Large intestine (tissue), 3 donors: Measurements from ENCODE around the gene OSR1. TPM values are rescaled to one million over a fixed set of nuclear protein-coding genes. Genes with fewer than 3 reads are reported as not detected.

Source experiments
- DNase-seq, 2 donors: peaks; one replicate each; pipeline versions ENCODE4 v3.0.0 to v3.0.0-alpha.2; 2013
- H3K27ac ChIP-seq: one replicate; pipeline ENCODE4 v1.5.1; 2013; ENCODE audit warnings: low read length
- H3K27me3 ChIP-seq: 2 replicates; pipeline ENCODE4 v1.6.1; 2013; ENCODE audit warnings: low read length; ENCODE audit not compliant: control insufficient read depth, insufficient read depth
- H3K36me3 ChIP-seq: 2 replicates; pipeline ENCODE4 v1.6.1; 2013; ENCODE audit warnings: low read length; ENCODE audit not compliant: control insufficient read depth, insufficient read depth
- H3K4me1 ChIP-seq: one replicate; pipeline ENCODE4 v1.6.1; 2013; ENCODE audit warnings: low read length; ENCODE audit not compliant: control insufficient read depth, insufficient read depth
- H3K4me3 ChIP-seq: one replicate; pipeline ENCODE4 v1.5.1; 2013; ENCODE audit warnings: low read length
- H3K9me3 ChIP-seq: one replicate; pipeline ENCODE4 v1.6.1; 2013; ENCODE audit warnings: mild to moderate bottlenecking, low read depth, low read length, moderate library complexity; ENCODE audit not compliant: control insufficient read depth
- WGBS: methylation state at CpG from one replicate; pipeline ENCODE4 v1.1.5; 2013; ENCODE audit warnings: low lambda C conversion rate; ENCODE audit not compliant: insufficient coverage; 5-methylcytosine and 5-hydroxymethylcytosine counted together
- polyA plus RNA-seq: library from polyadenylated mRNA; unstranded; fragments of 120-200 nt; gene quantifications from one replicate; pipeline ENCODE4 v1.2.1, GENCODE V29; 2013

OSR1 gene
- polyA plus RNA-seq, 1 donor, result 17.7 TPM

DNA sequence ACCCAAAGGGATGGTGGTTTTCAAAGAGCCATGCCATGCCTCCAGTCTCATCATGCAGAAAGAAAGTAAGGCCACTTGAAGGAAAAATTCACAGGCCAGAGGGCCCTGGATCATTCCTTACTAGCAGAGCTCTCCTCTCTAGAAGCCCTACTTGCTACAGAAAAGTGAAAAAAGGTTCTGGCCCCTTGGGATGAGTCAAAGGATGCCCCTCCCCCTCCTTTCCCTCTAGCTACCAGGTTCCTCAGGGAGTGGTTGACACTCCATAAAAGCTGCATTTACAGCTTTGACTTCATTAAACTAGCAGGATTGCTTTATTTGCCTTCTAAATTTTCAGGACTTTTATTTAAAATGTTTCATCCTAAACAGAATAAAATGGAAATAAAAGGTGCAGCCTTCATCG, 21.2 kb downstream of the OSR1 start:
- H3K9me3 ChIP-seq, result no peaks in the 10 kb centered on the region
- peaks cover 4% of the 10 kb centered on the region for H3K36me3 ChIP-seq
- H3K27me3 ChIP-seq, result no peaks in the 10 kb centered on the region
- no peak overlapping the region for H3K4me3 ChIP-seq
- WGBS, result no CpG with 5 or more reads among the region's 1 CpG
- no peak for DNase-seq
- no peak overlapping the region for H3K27ac ChIP-seq
- no peaks in the 10 kb centered on the region for H3K4me1 ChIP-seq

DNA sequence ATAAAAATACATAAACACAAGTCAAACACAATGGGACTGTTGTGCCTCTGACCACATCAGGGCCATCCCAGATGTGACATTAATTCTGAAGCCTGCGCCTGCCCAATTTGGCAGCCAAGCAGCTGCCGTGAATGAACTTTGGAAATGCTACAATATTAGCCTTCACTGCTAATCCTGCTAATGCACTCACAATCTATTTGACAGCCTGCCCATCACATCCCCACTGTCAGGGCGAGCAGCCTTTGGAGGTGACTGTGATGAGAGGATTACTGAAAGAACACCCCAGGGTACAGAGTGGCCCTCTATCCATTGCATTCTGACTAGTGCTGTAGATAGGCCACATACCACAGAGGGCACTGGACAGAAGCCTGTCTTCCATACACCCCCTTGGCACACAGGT, 21.6 kb downstream of the OSR1 start:
- Histone ChIP-seq H3K4me3 (no peak overlapping the region), H3K4me1 (no peaks in the 10 kb centered on the region), H3K9me3 (no peaks in the 10 kb centered on the region), H3K36me3 (peaks cover 4% of the 10 kb centered on the region), H3K27ac (no peak overlapping the region), H3K27me3 (no peaks in the 10 kb centered on the region)
- DNase-seq, result no peak
- WGBS, result no CpG with 5 or more reads among the region's 3 CpGs

DNA sequence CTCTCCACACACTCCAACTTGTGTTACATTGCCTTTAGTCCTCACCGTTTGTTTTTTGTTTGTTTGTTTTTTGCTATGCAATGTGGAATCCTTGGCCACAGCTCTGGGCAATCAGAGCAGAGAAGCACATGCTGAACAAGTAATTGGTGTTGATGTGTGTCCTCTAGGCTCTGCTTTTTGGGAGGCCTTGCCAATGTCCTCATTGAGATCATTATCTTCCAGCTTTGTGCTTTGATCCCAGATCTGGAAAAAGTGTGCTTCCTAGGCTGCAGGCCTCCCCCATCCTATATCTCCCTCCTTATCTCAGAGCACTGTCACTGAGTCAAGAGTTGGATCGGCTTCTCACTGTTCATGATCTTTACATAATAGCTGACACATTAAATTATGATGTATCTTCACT, 25.9 kb downstream of the OSR1 start:
- 14% methylated on average over 1 of the region's 2 CpGs for WGBS
- Histone ChIP-seq H3K27ac (no peak overlapping the region), H3K9me3 (no peaks in the 10 kb centered on the region), H3K36me3 (no peaks in the 10 kb centered on the region), H3K4me3 (no peak overlapping the region), H3K27me3 (no peaks in the 10 kb centered on the region), H3K4me1 (no peaks in the 10 kb centered on the region)
- no peak for DNase-seq

DNA sequence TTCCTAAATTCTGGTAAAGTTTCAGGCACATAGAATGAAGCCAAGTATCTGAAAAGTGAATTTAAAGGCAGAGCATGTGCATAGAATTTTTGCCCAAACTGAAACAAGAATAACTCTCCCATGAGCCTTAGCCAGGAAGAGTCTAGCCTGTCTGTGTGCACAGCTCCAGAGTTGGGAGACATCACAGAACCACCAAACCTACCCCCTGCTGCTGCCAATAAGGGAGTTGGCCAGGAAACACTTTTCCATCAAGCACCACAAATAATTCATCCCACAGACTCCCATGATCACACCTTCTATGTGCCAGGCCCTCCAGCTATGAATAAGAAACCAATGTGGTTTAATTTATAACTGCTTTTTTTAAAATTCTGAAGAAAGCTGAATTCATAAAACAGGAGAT, 27.0 kb downstream of the OSR1 start:
- H3K27me3 ChIP-seq, result no peaks in the 10 kb centered on the region
- no peaks in the 10 kb centered on the region for H3K9me3 ChIP-seq
- H3K4me3 ChIP-seq, result no peak overlapping the region
- no peak for DNase-seq
- H3K4me1 ChIP-seq, result no peaks in the 10 kb centered on the region
- H3K36me3 ChIP-seq, result no peaks in the 10 kb centered on the region
- no peak overlapping the region for H3K27ac ChIP-seq

DNA sequence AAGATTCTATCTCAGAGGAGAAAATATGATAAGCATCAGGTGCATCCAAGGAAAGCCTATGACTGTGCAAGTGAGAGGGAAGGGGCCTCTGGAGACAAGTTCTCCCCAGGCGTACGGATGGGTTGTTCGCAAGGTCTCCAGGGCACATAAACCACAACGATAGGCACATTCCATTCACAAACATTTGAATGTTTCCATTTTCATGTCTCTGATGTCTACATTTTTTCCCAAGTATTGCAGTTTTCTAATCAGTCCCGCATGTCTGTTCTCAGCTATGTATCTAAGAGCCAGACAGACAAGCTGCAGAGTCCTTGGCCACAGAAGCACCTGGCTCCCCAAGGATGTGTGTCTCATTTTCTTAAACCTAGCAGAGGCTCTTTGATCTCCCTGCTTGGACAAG, 28.0 kb downstream of the OSR1 start:
- 100% methylated on average over 1 of the region's 5 CpGs for WGBS
- no peak for DNase-seq
- no peaks in the 10 kb centered on the region for H3K9me3 ChIP-seq
- no peaks in the 10 kb centered on the region for H3K4me1 ChIP-seq
- H3K27ac ChIP-seq, result no peak overlapping the region
- no peak overlapping the region for H3K4me3 ChIP-seq
- no peaks in the 10 kb centered on the region for H3K27me3 ChIP-seq
- no peaks in the 10 kb centered on the region for H3K36me3 ChIP-seq

DNA sequence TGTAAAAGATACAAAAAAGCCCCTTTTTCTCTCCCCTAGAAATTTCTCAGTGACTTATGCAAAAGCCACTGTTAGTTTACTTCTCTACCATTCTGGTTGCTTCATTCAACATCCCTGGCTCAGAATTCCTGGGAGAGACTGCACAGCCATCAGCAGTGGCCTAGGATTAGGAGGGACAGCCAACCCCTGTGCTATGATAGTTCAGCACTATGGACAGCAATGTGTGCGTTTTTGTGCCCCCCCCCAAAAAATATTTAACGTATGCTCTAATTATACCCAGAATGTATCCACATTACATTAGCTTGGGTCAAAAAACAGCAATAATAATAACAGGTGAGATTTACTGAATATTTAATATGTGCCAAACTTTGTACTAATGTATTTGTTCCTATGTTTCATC, 29.0 kb downstream of the OSR1 start:
- Histone ChIP-seq H3K27me3 (no peaks in the 10 kb centered on the region), H3K27ac (no peak overlapping the region), H3K4me1 (no peaks in the 10 kb centered on the region), H3K4me3 (no peak overlapping the region), H3K9me3 (no peaks in the 10 kb centered on the region), H3K36me3 (no peaks in the 10 kb centered on the region)
- no peak for DNase-seq
- WGBS, result 71% methylated on average over 1 of the region's 2 CpGs

DNA sequence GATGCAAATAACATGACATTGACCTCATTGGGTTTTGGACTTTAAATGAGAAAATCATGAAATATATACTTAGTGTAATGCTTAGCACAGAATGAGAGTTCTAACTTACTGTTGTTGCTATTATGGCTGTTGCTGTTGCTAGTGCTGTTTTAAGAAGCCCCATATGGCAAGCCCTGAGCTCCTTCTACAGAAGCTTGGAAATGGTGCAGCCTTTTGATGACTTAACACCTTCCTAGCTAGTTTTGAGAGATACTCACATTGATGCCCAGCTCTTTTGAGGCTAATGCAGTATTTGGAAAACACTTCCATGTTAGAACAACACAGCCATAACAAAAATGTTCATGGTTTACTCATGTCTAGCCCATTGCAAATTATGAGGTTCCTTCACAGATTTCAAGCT, 30.9 kb downstream of the OSR1 start:
- Histone ChIP-seq H3K27ac (no peak overlapping the region), H3K4me3 (no peak overlapping the region), H3K4me1 (no peaks in the 10 kb centered on the region), H3K36me3 (no peaks in the 10 kb centered on the region), H3K27me3 (no peaks in the 10 kb centered on the region), H3K9me3 (no peaks in the 10 kb centered on the region)
- DNase-seq, result no peak

DNA sequence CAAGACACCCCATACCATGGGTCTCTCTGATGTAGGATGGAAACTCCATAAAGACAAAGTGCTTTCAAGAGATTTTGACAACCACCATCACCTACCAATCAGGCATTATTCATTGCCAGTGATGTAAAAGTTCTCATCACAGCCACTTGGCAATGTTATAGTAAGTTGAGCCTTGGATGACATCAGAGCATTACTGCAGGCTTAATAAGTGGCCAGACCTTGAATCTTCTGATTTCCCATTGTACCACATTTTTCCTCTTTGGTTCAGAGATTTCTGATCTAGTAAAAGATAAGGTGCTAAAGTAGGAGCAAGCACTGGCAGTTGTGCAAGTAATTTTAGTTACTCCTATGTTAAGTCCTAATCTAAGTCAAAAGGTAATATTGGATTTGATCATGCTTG, 36.5 kb downstream of the OSR1 start:
- H3K36me3 ChIP-seq, result no peaks in the 10 kb centered on the region
- no peak for DNase-seq
- H3K9me3 ChIP-seq, result no peaks in the 10 kb centered on the region
- no peak overlapping the region for H3K4me3 ChIP-seq
- no peaks in the 10 kb centered on the region for H3K27me3 ChIP-seq
- no peak overlapping the region for H3K27ac ChIP-seq
- no peaks in the 10 kb centered on the region for H3K4me1 ChIP-seq

DNA sequence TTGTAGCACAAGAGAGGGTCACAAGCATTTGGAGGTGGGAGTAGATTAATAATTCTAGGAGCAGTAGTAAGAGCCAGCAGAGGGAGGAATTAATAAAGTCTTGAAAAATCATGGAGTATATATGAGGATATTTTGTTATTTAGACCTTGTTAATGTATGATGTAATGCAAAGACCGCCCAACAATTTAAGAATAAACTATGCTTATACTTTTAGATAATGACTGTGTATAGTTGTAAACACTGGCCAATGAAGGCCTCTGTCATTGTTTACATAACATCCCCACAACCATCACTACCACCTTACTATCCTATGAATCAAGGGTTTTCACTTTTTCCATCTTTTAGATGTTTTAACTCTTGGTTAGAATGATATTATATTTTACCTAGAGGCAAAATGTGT, 37.6 kb downstream of the OSR1 start:
- no peak for DNase-seq
- WGBS, result no CpG with 5 or more reads among the region's 1 CpG
- H3K36me3 ChIP-seq, result no peaks in the 10 kb centered on the region
- H3K4me1 ChIP-seq, result no peaks in the 10 kb centered on the region
- H3K4me3 ChIP-seq, result no peak overlapping the region
- no peaks in the 10 kb centered on the region for H3K27me3 ChIP-seq
- no peak overlapping the region for H3K27ac ChIP-seq
- H3K9me3 ChIP-seq, result no peaks in the 10 kb centered on the region

DNA sequence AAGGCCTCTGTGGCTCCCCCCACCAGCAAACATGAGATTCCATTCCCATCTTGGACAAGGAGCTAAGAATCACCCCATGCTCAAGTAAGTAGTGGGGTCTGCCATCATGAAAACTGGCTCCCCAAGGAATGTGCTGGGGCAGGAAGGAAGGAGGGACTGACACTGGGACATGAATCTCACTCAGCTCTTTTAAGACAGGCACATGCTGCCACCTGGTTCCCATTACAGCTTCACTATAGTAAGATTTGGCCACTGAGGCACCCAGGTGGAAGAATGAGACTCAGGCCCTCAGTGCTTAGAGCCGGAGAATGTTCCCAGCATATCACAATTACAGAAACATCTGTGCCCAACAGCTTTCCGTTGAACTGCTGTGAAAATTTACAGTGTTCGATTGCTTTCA, 38.7 kb downstream of the OSR1 start:
- no peak overlapping the region for H3K4me3 ChIP-seq
- no CpG with 5 or more reads among the region's 3 CpGs for WGBS
- H3K4me1 ChIP-seq, result no peaks in the 10 kb centered on the region
- no peaks in the 10 kb centered on the region for H3K27me3 ChIP-seq
- no peak overlapping the region for H3K27ac ChIP-seq
- no peak for DNase-seq
- no peaks in the 10 kb centered on the region for H3K36me3 ChIP-seq
- H3K9me3 ChIP-seq, result no peaks in the 10 kb centered on the region

DNA sequence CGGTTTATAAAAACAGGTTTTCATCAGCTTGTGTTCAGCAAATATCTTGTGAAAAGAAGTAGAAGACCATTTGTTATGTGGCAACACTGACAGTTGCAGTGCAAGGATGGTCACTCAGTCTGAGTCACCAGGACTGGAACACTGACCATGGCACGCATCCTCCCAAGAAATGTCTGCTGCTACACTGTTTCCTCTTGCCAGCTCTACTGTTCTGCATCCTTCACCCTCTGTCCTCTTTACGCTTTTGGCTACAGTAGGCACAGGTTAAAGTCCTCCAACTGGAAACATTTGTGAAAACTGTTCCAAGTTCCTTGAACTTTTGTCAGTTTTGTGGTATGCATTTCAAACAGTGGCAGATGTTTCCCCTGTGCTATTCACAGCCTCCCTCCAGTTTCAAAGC, 39.4 kb downstream of the OSR1 start:
- Histone ChIP-seq H3K4me3 (no peak overlapping the region), H3K9me3 (no peaks in the 10 kb centered on the region), H3K36me3 (no peaks in the 10 kb centered on the region), H3K4me1 (no peaks in the 10 kb centered on the region), H3K27ac (no peak overlapping the region), H3K27me3 (no peaks in the 10 kb centered on the region)
- no peak for DNase-seq
- WGBS, result 92% methylated on average over 2 of the region's 3 CpGs

DNA sequence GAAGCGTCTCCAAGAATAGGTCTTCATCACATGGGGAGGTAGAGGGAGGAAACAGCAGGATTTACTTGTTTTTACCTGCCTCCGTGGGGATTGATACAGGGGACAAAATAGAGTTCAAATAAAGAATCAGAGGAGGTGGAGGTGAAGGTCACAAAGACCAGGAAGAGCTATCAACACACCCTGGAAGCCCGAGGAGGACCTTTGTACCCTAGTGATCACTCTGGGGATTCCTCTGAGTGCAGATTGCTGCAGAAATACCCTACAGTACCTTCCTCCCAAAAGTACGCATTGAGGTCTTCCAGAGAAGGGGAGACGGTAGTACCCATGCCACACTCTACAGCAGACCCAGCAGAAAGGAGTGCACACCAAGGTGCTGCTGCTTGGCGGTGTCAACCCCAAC, 44.9 kb downstream of the OSR1 start:
- DNase-seq, result no peak
- WGBS, result 63% methylated on average over 1 of the region's 6 CpGs
- Histone ChIP-seq H3K27ac (no peak overlapping the region), H3K36me3 (no peaks in the 10 kb centered on the region), H3K4me1 (no peaks in the 10 kb centered on the region), H3K9me3 (no peaks in the 10 kb centered on the region), H3K4me3 (no peak overlapping the region), H3K27me3 (no peaks in the 10 kb centered on the region)
